GM19372 (cell line): ENCODE results near the gene LEMD3.

ENCODE experiments used
- ATAC-seq: cut with Tn5 transposase; IDR thresholded peaks from one replicate; pipeline ENCODE4 v1.9.1; 2021; ENCODE audit warnings: mild to moderate bottlenecking, low read depth, moderate library complexity; ENCODE audit not compliant: unreplicated experiment

Gene LEMD3

DNA sequence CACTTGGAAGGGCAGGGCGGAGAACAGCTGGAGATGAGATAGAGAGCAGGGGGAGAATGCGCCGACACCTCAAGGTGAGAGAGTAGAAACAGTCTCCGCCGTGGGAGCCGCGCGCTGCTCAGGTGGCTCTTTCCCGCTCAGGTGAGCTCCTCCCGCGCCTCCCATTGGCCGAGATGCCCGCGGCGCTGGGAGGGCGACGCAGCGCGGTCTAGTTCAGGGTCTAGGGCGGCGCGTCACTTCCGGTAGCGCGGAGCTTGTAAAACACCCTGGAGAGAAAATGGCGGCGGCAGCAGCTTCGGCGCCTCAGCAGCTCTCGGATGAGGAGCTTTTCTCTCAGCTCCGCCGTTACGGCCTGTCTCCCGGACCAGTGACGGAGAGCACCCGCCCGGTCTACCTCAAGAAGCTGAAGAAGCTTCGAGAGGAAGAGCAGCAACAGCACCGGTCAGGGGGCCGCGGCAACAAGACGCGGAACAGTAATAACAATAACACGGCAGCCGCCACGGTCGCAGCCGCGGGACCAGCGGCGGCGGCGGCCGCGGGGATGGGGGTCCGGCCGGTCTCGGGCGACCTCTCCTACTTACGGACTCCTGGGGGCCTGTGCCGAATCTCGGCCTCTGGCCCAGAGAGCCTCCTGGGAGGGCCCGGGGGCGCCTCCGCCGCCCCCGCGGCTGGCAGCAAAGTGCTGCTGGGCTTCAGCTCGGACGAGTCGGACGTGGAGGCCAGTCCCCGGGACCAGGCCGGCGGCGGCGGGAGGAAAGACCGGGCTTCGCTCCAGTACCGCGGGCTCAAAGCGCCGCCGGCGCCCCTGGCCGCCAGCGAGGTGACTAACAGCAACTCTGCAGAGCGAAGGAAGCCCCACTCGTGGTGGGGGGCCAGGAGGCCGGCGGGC is at the start of gene LEMD3:
LEMD3 (plus strand) TSS at position 264 of the 889 bp plus-strand sequence; CDS start at position 278, 14 bp downstream.
- ATAC-seq = peak; percentile 87

DNA sequence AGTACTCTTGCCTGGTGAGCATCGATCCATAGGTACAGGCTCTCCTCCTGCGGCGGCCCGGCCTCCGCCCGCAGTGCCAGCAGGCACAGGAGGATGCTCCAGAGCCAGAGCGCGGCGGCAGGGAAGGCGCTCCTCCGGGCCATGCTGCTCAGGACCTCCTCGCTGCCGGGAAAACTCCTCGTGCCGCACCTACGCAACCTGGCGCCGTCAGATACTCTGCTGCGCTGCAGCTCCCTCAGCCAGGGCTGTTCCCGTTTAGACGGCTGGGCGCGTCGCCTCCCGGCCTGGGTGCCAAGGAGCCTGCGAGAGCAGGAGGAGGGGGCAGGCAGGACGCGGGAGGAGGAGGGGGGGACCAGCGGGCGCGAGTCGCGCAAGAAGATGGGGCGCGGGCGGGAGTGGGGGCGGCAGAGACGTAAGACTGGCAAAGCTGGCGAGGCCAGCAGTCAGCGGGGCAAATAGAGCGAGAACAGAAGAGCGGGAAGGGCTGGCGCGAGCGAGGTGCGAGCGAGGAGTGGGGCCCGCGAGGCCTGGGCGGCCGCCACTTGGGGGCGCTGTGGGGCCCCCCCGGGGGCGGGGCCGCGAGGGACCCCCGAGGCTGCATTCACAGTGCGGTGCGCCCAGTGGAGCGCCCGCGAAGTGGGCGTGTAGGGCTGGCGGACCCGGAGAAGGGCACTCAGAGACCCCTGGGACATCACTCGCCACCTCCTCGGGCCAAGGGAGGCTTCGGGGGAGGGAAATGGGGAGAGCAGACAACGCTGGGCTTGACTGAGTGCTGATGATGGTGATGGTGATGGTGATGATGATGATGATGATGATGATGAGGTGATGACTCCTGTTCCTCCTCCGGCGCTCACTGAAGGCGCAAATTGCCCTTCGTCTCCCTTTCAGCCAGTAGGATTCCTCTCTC is 48.1 kb upstream of the LEMD3 start, which contains the start of gene WIF1:
WIF1 (minus strand) TSS at position 257 of the 907 bp plus-strand sequence; CDS start at position 143, 114 bp downstream.
- peak; percentile 55 for ATAC-seq

DNA sequence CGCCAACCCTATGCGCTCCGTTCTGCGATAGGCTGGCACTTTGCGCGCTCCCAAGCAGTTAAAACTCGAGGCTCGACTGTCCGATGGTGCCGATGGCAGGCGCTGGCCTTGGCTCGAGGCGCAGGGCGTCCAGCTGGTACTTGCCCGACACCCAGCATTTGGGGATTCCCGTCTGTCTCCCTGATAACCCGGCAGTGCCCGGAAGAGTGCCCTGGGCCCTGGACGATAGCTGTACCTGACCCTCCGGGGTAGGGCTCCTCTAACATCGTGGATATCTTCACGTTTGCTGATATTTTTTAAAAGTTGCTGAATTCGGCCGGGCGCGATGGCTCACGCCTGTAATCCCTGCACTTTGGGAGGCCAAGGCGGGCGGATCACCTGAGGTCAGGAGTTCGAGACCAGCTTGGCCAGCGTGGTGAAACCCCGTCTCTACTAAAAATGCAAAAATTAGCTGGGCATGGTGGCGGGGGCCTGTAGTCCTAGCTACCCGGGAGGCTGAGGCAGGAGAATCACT is 47.4 kb upstream of the LEMD3 start:
- ATAC-seq = no peak

DNA sequence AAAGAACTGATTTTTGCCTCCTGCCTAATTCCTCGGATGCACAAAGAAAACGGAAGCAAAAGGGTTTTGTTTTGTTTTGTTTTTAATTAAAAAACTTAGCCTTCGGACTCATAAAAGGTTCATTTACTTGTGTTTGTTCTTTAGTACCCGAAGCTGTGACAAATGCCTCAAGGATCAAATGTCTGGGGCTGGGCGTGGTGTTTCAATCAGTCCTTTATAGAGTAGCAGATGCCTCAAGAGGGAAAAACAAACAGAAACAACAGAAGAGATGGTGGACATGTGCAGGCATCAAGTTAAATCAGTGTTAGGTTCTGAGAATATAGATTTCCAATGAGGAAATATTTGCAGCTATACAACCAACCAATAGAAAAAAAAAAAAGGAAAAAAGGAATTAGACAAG is 46.7 kb upstream of the LEMD3 start:
- ATAC-seq = no peak

DNA sequence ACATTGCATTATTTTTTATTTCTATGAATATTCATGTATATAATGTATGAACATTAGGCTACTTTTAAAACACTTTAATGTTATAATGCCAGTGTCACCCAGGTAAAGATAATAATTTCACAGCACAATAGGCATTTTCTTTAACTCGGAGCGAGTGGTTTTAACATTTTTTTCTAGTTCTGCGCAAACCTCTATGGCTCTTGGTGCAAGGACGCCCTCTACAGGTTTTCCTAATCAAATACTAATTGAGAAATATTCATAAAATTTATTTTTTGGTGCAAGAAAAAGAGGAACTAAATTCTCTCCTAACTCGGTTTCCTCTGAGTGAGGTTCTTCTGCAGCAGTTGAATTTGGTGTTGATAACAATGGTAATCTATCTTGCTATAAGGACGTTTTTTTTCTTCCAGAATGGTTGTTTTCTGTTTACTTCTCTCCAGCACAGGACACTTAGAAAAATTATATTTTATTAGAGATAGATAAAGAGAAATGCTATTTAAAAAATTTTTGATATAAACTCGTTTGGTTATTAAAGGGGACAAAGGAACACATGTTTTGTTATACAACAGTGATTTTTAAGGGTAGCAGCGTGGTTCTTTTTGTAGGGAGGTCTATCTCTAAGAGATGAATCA is 45.8 kb upstream of the LEMD3 start:
- no peak for ATAC-seq

DNA sequence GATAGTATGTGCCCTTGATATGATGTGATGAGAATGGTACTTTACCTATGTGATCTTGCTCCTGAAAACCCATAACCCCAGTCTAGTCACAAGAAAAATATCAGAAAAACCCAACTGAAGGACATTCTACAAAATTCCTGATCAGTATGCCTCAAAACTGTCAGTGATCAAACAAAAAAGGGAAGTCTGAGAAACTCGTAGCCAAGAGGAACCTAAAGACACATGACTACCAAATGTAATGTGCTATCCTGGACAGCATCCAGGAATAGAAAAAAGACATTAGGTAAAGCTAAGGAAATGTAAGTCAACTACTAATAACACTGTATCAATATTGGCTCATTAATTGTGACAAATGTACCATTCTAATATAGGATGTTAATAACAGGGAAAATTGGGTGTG is 44.1 kb upstream of the LEMD3 start:
- no peak for ATAC-seq

DNA sequence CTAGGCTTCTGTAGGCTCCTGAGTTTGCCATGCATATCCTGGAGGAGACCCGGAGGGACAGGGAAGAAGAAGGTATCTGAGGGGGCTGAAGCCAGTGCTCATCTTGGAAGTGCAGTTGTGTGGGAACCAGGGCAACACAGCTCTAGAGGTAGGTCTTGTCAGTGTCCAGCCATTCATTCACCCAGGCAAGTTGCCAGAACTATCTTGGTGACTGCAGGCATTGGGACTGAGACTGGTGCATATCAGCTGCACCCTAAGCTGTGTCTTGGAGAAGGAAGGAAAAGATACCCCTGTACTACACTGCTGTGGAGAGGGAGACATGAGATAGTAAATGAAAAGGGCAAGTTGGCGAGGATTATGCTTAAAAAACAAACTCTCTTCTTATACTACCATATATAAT is 43.4 kb upstream of the LEMD3 start:
- no peak for ATAC-seq

DNA sequence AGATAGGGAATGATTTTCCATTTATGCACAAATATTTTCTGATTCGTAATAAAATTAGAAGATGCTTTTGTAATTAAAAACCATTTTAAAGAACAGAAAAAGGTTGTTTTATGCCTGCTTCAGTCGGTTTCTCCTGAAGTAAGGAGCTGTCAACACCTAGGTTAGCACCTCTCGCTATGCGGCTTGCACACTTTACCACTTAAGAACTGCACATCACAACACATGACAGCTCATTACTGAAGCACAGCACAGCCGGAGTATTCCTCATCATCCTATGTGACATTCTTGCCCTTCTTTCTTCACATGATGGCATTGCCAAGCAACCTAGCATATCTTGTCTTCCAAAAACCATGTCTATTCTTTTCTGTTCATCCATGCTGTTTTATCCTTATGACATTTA is 42.9 kb upstream of the LEMD3 start:
- no peak for ATAC-seq

DNA sequence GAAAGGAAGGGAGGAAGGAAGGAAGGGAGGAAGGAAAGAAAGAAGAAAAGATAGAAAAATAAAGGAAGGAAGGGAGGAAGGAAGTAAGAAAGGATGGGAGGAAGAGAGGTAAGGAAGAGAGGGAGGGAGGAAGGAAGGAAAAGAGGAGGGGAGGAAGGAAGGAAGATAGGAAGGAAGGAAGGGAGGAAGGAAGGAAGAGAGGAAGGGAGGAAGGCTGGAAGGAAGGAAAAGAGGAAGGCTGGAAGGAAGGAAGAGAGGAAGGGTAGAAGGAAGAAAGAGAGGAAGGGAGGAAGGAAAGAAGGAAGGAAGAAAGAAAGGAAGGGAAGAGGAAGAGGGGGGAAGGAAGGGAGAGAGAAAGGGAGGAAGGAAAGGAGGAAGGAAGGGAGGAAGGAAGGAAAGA is 35.5 kb upstream of the LEMD3 start:
- no peak for ATAC-seq

DNA sequence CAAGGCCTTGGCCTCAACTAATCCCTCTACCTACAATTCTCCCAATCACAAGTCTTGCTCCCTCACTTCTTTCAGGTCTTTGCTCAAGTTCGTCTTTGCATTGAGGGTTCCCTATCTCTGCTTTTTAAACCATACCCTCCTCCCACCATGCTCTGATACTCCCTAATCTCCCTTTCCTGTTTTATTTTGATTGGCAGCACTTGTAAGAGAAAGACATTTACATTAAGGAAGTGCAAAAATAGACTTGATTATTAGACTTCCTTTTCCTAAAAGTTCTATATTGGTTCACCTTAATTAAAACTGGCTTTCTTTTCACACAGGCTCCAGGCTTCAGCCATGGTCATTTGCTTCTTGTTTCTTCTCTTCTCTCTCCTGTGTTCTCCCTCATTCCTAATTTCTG is 30.0 kb upstream of the LEMD3 start:
- no peak for ATAC-seq

DNA sequence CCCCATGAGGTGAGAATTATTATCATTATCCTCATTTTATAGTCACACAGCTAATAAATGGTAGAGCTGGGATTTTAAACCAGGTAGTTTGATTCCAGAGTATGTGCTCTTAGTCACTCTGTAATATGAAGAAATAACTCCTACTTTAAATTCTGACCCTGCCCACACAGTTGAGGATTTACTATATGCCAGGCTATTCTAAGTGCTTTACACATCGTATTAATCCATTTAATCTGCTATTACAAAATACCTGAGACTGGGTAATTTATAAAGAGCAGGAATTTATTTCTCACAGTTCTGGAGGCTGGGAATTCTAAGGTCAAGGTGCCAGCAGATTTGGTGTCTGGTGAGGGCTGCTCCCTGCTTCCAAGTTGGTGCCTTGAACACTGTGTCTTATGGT is 28.6 kb upstream of the LEMD3 start:
- no peak for ATAC-seq

DNA sequence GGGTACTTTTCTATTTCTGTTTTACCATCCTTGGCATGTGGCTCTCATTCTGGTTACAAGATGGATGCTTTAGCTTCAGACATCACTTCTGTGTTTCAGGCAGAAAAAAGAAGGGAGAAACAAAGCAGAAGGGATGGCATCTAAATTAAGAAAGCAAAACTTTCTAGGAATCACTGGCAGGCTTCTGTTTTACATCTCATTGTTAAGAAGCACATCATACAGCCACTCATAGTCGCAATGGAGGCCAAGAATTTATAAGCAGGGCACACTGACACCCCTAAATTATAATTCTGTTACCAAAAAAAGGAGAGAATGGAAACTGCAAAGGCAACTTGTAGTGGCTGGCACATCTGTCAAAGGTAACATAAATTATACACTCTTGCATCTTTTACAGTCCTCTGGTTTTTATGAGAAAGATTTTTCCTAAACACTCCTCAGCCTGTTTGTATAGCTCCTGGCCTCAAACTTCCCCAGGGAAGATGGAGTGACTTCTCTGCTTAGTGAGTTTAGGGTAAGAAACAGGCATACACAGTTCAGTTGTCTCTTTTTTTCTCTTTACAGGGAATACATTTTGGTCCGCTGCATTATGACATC is 22.0 kb upstream of the LEMD3 start:
- ATAC-seq = no peak

DNA sequence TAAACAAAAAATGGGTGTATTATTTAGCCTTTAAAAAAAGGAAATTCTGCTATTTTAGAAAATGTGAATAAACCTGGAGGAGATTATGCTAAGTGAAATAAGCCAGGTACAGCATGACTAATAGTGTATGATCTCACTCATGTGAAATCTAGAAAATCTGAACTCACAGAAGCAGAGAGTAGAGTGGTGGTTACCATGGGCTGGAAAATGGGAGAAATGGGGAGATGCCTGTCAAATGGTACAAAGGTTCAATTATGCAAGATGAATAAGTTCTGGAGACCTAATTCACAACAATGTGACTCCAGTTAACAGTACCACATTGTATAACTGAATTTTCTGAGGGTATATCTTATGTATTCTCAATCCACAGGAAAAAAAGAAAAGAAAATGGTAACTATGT is 17.4 kb upstream of the LEMD3 start:
- ATAC-seq = no peak

DNA sequence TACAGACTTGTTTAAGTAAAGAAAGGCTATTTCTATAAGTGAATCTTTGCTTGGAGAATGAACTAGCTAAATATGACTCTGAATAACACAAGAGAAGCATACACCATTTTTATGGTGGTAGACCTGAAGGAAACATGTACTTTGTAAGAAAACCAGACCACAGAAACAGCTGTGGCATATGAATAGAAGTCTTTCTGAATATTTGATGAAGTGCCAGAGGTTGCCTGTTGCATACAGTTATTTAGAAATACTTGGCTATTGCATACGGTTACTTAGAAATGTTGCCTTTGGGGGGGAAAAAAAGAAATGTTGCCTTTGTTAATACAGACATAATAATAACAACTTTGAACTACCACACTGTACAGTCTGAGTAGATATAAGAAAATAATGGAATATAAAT is 16.8 kb upstream of the LEMD3 start:
- no peak for ATAC-seq

DNA sequence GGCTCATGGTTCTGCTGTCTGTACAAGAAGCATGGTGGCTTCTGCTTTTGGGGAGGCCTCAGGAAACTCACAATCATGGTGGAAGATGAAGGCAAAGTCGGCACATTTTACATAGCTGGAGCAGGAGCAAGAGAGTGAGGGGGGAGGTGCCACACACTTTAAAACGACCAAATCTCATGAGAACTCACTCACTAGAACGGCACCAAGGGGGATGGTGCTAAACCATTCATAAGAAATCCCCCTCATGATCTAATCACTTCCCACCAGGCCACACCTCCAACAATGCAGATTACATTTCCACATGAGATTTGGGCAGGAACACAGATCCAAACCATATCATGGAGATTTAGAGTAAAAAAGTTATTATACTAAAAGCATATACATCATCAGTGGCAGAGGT is 13.6 kb upstream of the LEMD3 start:
- peak; percentile 18 for ATAC-seq

DNA sequence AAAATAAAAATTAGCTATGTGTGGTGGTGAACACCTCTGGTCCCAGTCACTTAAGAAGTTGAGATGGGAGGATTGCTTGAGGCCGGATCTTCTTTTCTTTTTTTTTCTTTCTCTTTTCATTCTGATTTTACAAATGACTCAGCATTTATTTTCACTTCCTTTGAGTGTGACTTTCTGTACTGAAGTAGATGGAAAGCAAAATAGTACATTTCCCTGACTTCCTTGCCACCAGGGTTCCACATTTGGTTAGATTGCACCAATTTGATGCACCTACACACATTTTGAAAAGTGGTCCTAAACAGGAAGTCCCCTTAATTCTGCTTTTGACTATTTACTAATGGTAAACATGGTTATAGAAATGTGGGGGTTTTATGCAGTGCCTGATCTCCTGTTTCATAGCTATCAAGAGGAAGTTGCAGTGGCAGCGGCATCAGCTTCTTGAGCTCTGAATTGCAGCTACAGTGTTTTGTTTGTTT is 13.0 kb upstream of the LEMD3 start:
- peak; percentile 95 for ATAC-seq

DNA sequence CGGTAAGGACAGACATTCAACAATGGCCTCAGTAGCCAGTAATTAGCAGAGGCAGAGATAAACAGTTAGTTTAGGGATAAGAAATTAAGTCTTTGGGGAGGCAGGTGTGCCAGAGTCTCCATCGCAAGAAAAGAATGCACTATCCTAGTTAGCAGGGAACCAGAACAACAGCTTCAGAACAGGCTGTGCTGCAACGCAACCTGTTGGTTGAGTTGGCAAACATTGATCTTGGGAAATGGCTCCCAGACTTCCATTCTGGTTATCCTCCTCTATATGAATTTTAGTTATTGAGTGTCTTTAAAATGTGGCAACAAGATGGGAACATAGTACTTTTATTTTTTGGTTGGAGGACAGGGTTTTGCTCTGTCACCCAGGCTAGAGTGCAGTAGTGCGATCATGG is 12.3 kb upstream of the LEMD3 start:
- ATAC-seq = no peak

DNA sequence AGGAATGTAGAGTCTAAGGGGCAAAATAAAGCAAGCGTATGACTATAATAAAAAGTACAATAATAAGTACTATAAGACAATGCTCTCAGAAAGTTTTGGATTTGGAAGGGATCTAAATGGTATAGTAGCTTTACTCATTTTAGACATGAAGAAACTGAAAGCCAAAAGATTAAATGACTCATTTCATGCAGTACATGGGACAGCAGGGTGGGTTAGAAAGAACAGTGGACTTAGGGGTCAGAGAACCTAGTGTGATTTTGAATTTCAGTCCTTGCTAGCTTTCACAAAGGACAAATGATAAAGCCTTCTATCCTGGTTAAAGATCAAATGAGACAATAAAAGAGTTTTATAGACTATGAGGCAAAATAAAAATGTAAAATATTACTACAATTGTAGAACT is 6.8 kb upstream of the LEMD3 start:
- ATAC-seq = no peak

DNA sequence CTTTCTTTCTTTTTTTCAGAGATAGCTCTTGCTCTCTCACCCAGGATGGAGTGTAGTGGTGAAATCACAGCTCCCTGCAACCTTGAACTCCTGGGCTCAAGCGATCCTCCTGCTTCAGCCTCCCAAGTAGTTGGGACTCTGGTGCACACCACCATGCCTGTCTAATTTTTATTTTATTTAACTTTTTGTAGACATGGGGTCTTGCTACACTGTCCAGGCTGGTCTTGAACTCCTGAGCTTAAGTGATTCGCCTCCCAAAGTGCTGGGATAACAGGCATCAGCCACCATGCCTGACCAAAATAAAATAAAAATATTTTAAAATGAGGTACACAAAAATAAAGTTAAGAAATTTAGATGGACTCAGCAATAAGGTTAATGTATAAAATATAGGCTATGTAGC is 5.1 kb upstream of the LEMD3 start:
- no peak for ATAC-seq

DNA sequence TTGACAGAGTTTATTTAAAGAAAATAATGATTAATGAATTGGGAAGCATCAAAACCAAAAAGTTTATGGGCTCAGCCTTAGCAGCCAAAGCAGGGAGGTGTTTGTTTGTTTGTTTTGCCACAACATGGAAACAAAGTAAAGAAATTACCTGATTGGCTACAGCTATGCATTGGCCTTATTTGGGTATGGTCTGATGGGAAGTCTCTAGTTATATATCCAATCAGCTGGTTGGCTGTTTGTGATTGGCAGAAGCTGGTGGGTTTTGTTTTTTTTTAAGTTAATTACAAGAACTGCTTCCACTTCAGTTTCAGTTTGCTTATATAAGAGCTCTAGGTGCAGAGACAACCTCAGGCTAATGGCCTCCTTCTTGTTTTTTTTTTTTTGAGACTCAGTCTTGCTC is 4.6 kb upstream of the LEMD3 start:
- ATAC-seq = no peak
